ENCODE data around the gene CCDC149.

DNA sequence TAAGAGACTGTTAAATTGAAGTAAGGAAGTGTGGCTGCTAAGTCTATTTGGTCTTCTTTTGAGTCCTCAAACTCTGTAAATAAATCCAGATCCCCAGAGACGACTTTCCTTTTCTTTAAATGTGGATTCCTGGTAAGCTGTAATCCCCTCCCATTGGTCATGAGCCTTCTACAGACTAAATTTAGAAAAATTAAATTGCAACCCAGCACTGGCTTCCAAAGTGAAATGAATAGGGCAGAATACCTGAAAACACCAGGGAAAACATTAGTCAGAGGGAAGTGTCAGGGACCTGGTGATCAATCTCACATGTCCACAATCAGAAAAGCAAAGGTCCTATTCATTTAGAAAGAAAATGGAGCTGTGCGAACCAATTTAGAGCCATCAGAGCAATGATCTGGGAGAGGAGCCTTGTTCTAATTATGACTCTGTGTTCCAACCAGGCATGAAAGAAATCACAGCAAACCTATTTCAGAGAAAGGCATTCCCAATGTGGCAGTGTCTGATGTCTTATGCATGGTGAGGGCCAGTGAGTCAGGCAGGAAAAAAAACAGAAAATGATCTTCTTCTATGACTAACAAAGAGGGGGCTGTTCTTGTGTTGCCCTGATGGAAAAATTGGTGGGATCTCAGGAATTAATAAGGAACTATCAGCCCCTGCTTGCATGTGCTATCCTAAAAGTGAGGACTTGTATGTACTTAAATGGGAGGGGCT lies 19.8 kb upstream of the CCDC149 start:
- TF ChIP-seq, protein P1, sequence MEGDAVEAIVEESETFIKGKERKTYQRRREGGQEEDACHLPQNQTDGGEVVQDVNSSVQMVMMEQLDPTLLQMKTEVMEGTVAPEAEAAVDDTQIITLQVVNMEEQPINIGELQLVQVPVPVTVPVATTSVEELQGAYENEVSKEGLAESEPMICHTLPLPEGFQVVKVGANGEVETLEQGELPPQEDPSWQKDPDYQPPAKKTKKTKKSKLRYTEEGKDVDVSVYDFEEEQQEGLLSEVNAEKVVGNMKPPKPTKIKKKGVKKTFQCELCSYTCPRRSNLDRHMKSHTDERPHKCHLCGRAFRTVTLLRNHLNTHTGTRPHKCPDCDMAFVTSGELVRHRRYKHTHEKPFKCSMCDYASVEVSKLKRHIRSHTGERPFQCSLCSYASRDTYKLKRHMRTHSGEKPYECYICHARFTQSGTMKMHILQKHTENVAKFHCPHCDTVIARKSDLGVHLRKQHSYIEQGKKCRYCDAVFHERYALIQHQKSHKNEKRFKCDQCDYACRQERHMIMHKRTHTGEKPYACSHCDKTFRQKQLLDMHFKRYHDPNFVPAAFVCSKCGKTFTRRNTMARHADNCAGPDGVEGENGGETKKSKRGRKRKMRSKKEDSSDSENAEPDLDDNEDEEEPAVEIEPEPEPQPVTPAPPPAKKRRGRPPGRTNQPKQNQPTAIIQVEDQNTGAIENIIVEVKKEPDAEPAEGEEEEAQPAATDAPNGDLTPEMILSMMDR (conservative IDR thresholded peaks at IDR 0.05; ENCODE audit: low read length) = no peak
- no peak for TF ChIP-seq EZH2phosphoT487 (IDR thresholded peaks at IDR 0.05; ENCODE audit: borderline replicate concordance, low read depth, low read length)
